Mesothelial cell of epicardium (in vitro differentiated cells): Measurements from ENCODE around the gene FUCA1. TPM values are rescaled to one million over a fixed set of nuclear protein-coding genes. Genes with fewer than 3 reads are reported as not detected.

ENCODE experiments used
- DNase-seq, 2 experiments: peaks; one replicate each; pipeline ENCODE4 v3.0.0; 2021; ENCODE audit warnings: low spot score in 2 of 2; ENCODE audit not compliant: unreplicated experiment in 2 of 2
- H3K27ac Mint-ChIP-seq: 2 replicates; pipeline ENCODE4 v1.8.0; 2021; ENCODE audit warnings: mixed read lengths
- H3K27me3 Mint-ChIP-seq: 2 replicates; pipeline ENCODE4 v1.8.0; 2021; ENCODE audit warnings: low read depth, mixed read lengths
- H3K36me3 Mint-ChIP-seq: 2 replicates; pipeline ENCODE4 v1.8.0; 2021; ENCODE audit warnings: mixed read lengths
- H3K4me1 Mint-ChIP-seq: 2 replicates; pipeline ENCODE4 v1.8.0; 2021; ENCODE audit warnings: mixed read lengths
- H3K4me3 Mint-ChIP-seq: 2 replicates; pipeline ENCODE4 v1.8.0; 2021; ENCODE audit warnings: mild to moderate bottlenecking, moderate library complexity, mixed read lengths
- H3K9me3 Mint-ChIP-seq: 2 replicates; pipeline ENCODE4 v1.8.0; 2021; ENCODE audit warnings: mixed read lengths
- CTCF ChIP-seq: fragments of 200-600 bp; sonication (generic); IDR thresholded peaks from one replicate; pipeline ENCODE4 v1.5.0; 2021; ENCODE audit warnings: antibody characterized with exemption; ENCODE audit not compliant: unreplicated experiment
- total RNA-seq: library from RNA; stranded (reverse); gene quantifications from 3 replicates; pipeline ENCODE4 v1.2.1, GENCODE V29; 2021

FUCA1 gene
- total RNA-seq, 1 donor from 2014 or later = 21.3 TPM

DNA sequence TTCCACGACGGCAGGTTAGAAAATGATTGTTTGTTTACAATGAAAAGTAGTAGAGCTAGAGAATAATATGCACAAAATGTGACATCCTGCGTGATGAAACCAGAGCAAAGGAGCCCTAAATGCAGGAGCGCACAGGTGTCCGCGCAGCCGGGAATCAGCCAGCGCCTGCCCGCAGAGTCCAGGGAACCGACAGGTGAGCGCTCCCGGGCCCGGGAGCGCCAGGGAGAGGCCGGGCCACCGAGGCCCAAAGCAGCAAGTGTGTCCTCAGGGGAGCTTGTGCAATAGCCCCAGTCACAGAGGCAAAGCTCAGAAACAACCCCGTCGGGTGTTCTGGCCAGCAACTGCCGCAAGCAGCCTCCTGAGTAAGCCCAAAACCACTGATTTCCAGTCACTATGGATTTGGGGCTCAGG, 66.7 kb downstream of the FUCA1 start:
- no peaks in the 10 kb centered on the region for H3K9me3 Mint-ChIP-seq

DNA sequence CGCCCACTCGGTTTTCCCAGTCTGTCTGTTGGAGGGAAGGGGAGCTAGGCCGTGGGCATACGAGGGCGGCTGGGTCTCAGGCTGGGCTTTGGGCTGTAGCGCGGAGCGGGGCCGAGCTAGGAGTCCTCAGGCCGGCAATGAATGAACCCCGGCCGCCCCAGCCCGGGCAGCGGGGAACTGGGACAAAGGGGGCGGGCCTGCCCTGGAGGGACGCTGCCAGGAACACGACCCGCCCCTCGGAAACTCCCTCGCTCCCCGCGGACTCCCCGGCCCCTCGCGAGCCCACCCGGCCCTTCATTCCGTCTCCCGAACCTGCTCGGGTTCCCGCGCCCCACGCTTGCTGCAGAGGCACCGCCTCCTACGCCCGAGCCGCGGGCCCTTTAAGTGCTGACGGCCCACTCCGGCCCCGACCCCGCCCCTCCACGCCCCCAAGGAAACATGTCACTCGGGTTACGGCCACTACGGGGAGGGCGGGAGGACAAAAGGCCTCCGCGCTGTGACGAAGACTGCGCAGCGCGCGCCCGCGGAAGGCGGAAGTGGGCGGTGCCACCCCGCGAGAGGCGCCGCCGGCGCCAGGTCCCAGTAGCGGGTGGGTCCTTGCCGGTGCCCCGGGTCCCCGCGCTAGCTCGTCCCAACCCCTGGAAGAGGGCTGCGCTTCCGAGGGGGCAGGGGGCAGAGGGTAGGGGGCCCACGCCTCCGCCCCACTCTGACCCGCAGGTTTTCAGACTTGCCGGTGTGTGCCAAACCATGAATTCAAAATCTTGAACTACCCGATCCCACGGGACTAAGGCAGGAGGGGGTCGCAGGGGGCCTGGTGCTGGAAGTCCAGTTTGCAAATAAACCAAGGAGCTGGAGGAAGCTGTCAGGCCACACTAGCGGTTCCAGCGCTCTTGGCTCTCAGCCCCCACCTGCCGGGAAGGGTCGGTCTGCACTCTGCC, 67.4 kb downstream of the FUCA1 start, which contains the start of gene GALE:
TSS of gene GALE (minus strand) at position 355 of the 938 bp plus-strand sequence. CDS start 1,747 bp downstream, outside the sequence.
- Mint-ChIP-seq H3K4me1 (peaks cover 15% of the 10 kb centered on the region), H3K9me3 (no peaks in the 10 kb centered on the region), H3K27ac (peak within 1 kb of the TSS; percentile 94), H3K36me3 (peaks cover 10% of the 10 kb centered on the region), H3K4me3 (peak within 1 kb of the TSS; percentile 76), H3K27me3 (no peaks in the 10 kb centered on the region)
- peak; percentile 77 to 84 for DNase-seq
- TF ChIP-seq CTCF = no peak

More for the DNA sequence above, 66.7 kb downstream of the FUCA1 start:
- H3K27ac Mint-ChIP-seq = peak overlapping the region; percentile 94
- peak overlapping the region; percentile 76 for H3K4me3 Mint-ChIP-seq
- TF ChIP-seq CTCF = no peak
- peaks cover 15% of the 10 kb centered on the region for H3K4me1 Mint-ChIP-seq
- no peak for DNase-seq
- H3K27me3 Mint-ChIP-seq = no peaks in the 10 kb centered on the region
- peaks cover 10% of the 10 kb centered on the region for H3K36me3 Mint-ChIP-seq

DNA sequence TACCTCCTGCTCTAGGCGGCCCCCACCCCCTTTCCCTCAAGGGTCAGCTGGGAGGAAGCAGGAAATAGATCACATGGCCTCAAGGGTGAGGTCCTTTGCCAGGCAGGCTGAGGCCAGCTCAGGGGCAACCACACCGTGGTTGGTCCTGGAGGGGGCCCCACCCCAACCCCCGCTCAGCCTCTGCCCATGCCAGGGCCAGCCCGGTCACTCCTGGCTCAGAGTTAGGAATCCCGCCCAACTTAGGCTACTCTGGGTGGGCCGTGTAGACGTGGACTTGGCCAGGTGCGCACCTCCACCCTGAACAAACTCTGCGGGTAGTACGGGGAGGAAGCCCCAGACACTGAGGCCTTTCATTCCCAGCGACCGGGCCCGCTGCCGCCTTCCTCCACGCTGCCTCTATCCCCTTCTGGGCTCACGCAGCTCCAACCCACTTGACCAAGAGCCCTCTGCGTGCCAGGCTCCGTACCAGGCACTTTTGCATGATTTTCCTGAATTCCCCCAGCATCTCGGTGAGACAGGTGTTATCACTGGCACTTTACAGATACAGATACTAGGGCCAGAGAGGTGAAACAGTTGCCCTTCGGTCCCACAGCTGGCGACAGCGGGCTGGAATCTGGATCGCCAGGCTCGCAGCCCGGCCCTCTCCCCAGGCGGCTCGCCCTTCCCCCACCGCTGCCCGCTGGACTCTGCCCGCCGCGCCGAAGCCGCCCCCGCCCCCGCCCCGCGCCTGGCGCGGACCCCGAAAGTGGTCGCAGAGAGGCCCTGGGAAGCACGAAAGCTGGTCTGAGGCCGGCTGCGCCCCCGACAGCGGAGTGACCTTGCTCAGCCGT, 68.3 kb downstream of the FUCA1 start:
- peak overlapping the region; percentile 76 for H3K4me3 Mint-ChIP-seq
- peak overlapping the region; percentile 88 for H3K27ac Mint-ChIP-seq
- H3K36me3 Mint-ChIP-seq = peaks cover 4% of the 10 kb centered on the region
- H3K4me1 Mint-ChIP-seq = peaks cover 15% of the 10 kb centered on the region
- no peaks in the 10 kb centered on the region for H3K9me3 Mint-ChIP-seq
- no peaks in the 10 kb centered on the region for H3K27me3 Mint-ChIP-seq
- peak in 1 of 2 experiments; percentile 62 for DNase-seq
- TF ChIP-seq CTCF = no peak

DNA sequence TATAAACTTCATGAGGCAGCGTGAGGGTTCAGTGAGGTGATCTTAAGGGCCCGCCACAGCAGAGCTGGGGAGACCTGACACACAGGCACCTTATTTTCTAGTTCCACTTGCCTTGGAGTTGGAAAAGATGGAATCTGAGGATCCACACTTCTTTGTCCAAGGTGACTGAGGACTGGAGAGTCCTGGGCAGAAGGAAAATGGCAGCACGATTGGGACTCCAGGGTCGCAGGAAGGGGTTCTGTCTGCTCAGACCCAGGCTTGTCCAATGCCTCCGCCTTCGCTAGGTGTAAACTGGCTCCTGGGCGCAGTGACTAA, 68.9 kb downstream of the FUCA1 start:
- Mint-ChIP-seq H3K4me1 (peaks cover 15% of the 10 kb centered on the region), H3K4me3 (peak overlapping the region; percentile 76), H3K27me3 (no peaks in the 10 kb centered on the region), H3K36me3 (peaks cover 4% of the 10 kb centered on the region), H3K9me3 (no peaks in the 10 kb centered on the region), H3K27ac (peak overlapping the region; percentile 43)
- no peak for DNase-seq
- no peak for TF ChIP-seq CTCF

GRCh38 chr1:23798662-23799142, 69.4 kb downstream of the FUCA1 start:
- Mint-ChIP-seq H3K4me1 (peaks cover 15% of the 10 kb centered on the region), H3K27ac (peak overlapping the region; percentile 43)
- TF ChIP-seq CTCF = no peak

More at GRCh38 chr1:23798662-23799142, 69.4 kb downstream of the FUCA1 start:
- H3K9me3 Mint-ChIP-seq = no peaks in the 10 kb centered on the region
- H3K27me3 Mint-ChIP-seq = no peaks in the 10 kb centered on the region
- DNase-seq = no peak
- H3K36me3 Mint-ChIP-seq = peaks cover 3% of the 10 kb centered on the region
- H3K4me3 Mint-ChIP-seq = peak overlapping the region; percentile 76
